HepG2 (cell line): ENCODE measurements around the gene MARK4. TPM values are rescaled to one million over a fixed set of nuclear protein-coding genes. Genes with fewer than 3 reads are reported as not detected.

Experiments used
- ATAC-seq: fragments of 200-7000 bp; cut with Tn5 transposase; 3 replicates; pipeline ENCODE4 v1.9.1; 2020; ENCODE audit warnings: mild to moderate bottlenecking, moderate library complexity
- BruUV-seq: library from RNA; stranded (reverse); fragments of 400-500 nt; replicated peaks from 2 replicates; lab custom pipeline; 2021; lab: Mats Ljungman, UMichigan
- CTCF ChIA-PET: fragments of 300-600 bp; formaldehyde crosslinking; extraction: SDS; loops from one replicate; lab custom pipeline; 2021; ENCODE audit warnings: low total read pairs, inconsistent platforms, low intra/inter-chr PET ratio; lab: Yijun Ruan, JAX
- POLR2A ChIA-PET: fragments of 350-600 bp; sonication (Branson Sonifier 250); formaldehyde crosslinking; loops from one replicate; lab custom pipeline; 2020; ENCODE audit warnings: antibody characterized with exemption, inconsistent platforms; lab: Yijun Ruan, JAX
- DNase-seq: peaks from one replicate; pipeline ENCODE4 v3.0.0-alpha.2; 2015; ENCODE audit warnings: low spot score
- FAIRE-seq: peaks from 3 replicates; lab custom pipeline; 2011; peaks lifted over from hg19 to GRCh38; lab: Jason Lieb, UNC
- H2AFZ ChIP-seq: one replicate; pipeline ENCODE4 v1.6.1; 2011; ENCODE audit warnings: low read length, inconsistent platforms
- H3K27ac ChIP-seq: fragments of 300-600 bp; 3 replicates; pipeline ENCODE4 v1.8.0; 2011; ENCODE audit warnings: mixed run types, mild to moderate bottlenecking, mixed read lengths, low read length, inconsistent platforms; ENCODE audit not compliant: insufficient read depth; ENCODE audit errors: extremely low read length
- H3K27me3 ChIP-seq, 2 experiments: fragments of 200-600 bp in 1 of 2; 2 replicates in 1 of 2; 3 replicates in 1 of 2; pipeline versions ENCODE4 v1.6.0 to v1.8.0; 2011; ENCODE audit warnings: low read length in 2 of 2, mild to moderate bottlenecking in 2 of 2, moderate library complexity in 2 of 2, inconsistent platforms in 1 of 2; ENCODE audit not compliant: insufficient read depth in 2 of 2, control insufficient read depth in 1 of 2
- H3K36me3 ChIP-seq, 2 experiments: fragments of 200-600 bp in 1 of 2; replicated peaks in 1 of 2; 2 replicates in 1 of 2; 3 replicates in 1 of 2; pipeline versions ENCODE4 v1.5.1 to v1.8.0; 2011; ENCODE audit warnings: low read length in 2 of 2, inconsistent platforms in 1 of 2; ENCODE audit not compliant: insufficient read depth in 2 of 2, control insufficient read depth in 1 of 2
- H3K4me1 ChIP-seq: 2 replicates; pipeline ENCODE4 v1.5.1; 2012; ENCODE audit warnings: low read length, inconsistent platforms; ENCODE audit not compliant: insufficient read depth
- H3K4me2 ChIP-seq: 2 replicates; pipeline ENCODE4 v1.6.0; 2011; ENCODE audit warnings: low read depth, low read length, inconsistent platforms
- H3K4me3 ChIP-seq, 3 experiments: fragments of 200-600 bp in 1 of 3; sonication (generic), shearing (Covaris generic) in 1 of 3; replicated peaks in 1 of 3; 2 replicates each; pipeline ENCODE4 v1.5.1; 2011 to 2016; ENCODE audit warnings: low read length in 3 of 3, inconsistent platforms in 2 of 3, low read depth in 2 of 3, mild to moderate bottlenecking in 2 of 3, control low read depth in 1 of 3, mixed read lengths in 1 of 3; ENCODE audit not compliant: insufficient read depth in 1 of 3
- H3K79me2 ChIP-seq: one replicate; pipeline ENCODE4 v1.6.1; 2011; ENCODE audit warnings: low read length, inconsistent platforms; ENCODE audit not compliant: insufficient read depth
- H3K9ac ChIP-seq: 2 replicates; pipeline ENCODE4 v1.6.0; 2011; ENCODE audit warnings: mild to moderate bottlenecking, low read depth, low read length, inconsistent platforms; ENCODE audit not compliant: insufficient read depth
- H3K9me3 ChIP-seq: 2 replicates; pipeline ENCODE4 v1.5.1; 2012; ENCODE audit warnings: mild to moderate bottlenecking, low read length
- H4K20me1 ChIP-seq: 2 replicates; pipeline ENCODE4 v1.6.0; 2011; ENCODE audit warnings: inconsistent platforms, mild to moderate bottlenecking, low read length, moderate library complexity; ENCODE audit not compliant: insufficient read depth
- CENPBD1 ChIP-seq: sonication (generic); formaldehyde crosslinking; IDR thresholded peaks from 2 replicates; pipeline ENCODE4 v1.8.0; 2022; ENCODE audit warnings: missing genetic modification reagents, low read depth, mild to moderate bottlenecking, borderline replicate concordance
- ELF1 ChIP-seq: sonication (generic); formaldehyde crosslinking; IDR thresholded peaks from 2 replicates; pipeline ENCODE4 v1.4.0; 2020; ENCODE audit warnings: missing genetic modification reagents
- HNF4A ChIP-seq: sonication (generic); formaldehyde crosslinking; IDR thresholded peaks from 2 replicates; pipeline ENCODE4 v1.4.0; 2020; ENCODE audit warnings: missing genetic modification reagents
- NR2F2 ChIP-seq: IDR thresholded peaks from 2 replicates; pipeline ENCODE4 v1.6.1; 2012; ENCODE audit warnings: low read depth, inconsistent platforms, borderline replicate concordance
- SP2 ChIP-seq: sonication (generic); formaldehyde crosslinking; IDR thresholded peaks from 2 replicates; pipeline ENCODE4 v1.5.1; 2020; ENCODE audit warnings: mild to moderate bottlenecking, missing genetic modification reagents
- ZBTB33 ChIP-seq: sonication (generic); formaldehyde crosslinking; IDR thresholded peaks from 2 replicates; pipeline ENCODE4 v1.4.0; 2020; ENCODE audit warnings: missing genetic modification reagents
- ZFP36 ChIP-seq: fragments of 150-350 bp; IDR thresholded peaks from 2 replicates; pipeline ENCODE4 v1.6.1; 2018; ENCODE audit warnings: borderline replicate concordance, low read length, low read depth; ENCODE audit not compliant: partially characterized antibody
- ZMAT5 ChIP-seq: sonication (generic); formaldehyde crosslinking; IDR thresholded peaks from 2 replicates; pipeline ENCODE4 v1.5.0; 2020; ENCODE audit warnings: mild to moderate bottlenecking, low read depth, missing genetic modification reagents, borderline replicate concordance
- ZNF563 ChIP-seq: sonication (generic); formaldehyde crosslinking; IDR thresholded peaks from 2 replicates; pipeline ENCODE4 v1.8.0; 2022; ENCODE audit warnings: mild to moderate bottlenecking, moderate library complexity, missing genetic modification reagents
- ZNF709 ChIP-seq: sonication (generic); formaldehyde crosslinking; IDR thresholded peaks from 2 replicates; pipeline ENCODE4 v1.5.0; 2020; ENCODE audit warnings: mild to moderate bottlenecking, missing genetic modification reagents
- ZSCAN12 ChIP-seq: sonication (generic); formaldehyde crosslinking; IDR thresholded peaks from 2 replicates; pipeline ENCODE4 v1.9.0; 2021; ENCODE audit warnings: mild to moderate bottlenecking, missing genetic modification reagents
- WGBS: methylation state at CpG from one replicate; pipeline ENCODE4 v1.1.6; 2017; ENCODE audit warnings: low lambda C conversion rate; 5-methylcytosine and 5-hydroxymethylcytosine counted together
- in situ Hi-C: cut with HindIII; loops from 2 replicates; pipeline ENCODE4 v1.10.0; 2017; ENCODE audit warnings: low pct_unique_long_range_greater_than_20kb; ENCODE audit not compliant: extremely low pct_ligation_motif_present
- intact Hi-C: fragments of 100-400 bp; cut with micrococcal nuclease; formaldehyde crosslinking; loops from one replicate; pipeline ENCODE4 v1.10.0; 2022; ENCODE audit not compliant: unreplicated experiment
- polyA plus RNA-seq, 8 experiments: library from polyadenylated mRNA; depleted of rRNA in 3 of 8; stranded (reverse) in 7 of 8; unstranded in 1 of 8; fragments of >200 nt; fragmentation: Illumina TruSeq in 4 of 8; extraction: Trizol in 4 of 8; gene quantifications; 2 replicates each; pipeline versions ENCODE4 v1.2.1 to v1.2.3, GENCODE V29; 2011 to 2016; ENCODE audit warnings: low read depth in 4 of 8, missing spikeins in 1 of 8, mixed read lengths in 1 of 8; ENCODE audit not compliant: insufficient read depth in 1 of 8
- total RNA-seq, 5 experiments: library from RNA; depleted of rRNA; stranded (reverse); fragments of >200 nt; fragmentation: Illumina TruSeq; extraction: Trizol; gene quantifications; 2 replicates each; pipeline ENCODE4 v1.2.3, GENCODE V29; 2016; ENCODE audit warnings: low read depth in 1 of 5

MARK4 gene
- total and polyA plus RNA-seq, 2 of the 13 experiments (the other 11 are each of a cell fraction or from before 2014, with no cell fraction given): 7.0 to 12.2 TPM

GRCh38 chr19:45323671-45324081, 72.6 kb downstream of the MARK4 start:
- Histone ChIP-seq H2AFZ (no peak overlapping the region), H4K20me1 (no peaks in the 10 kb centered on the region), H3K27ac (no peak overlapping the region), H3K9ac (no peak overlapping the region), H3K4me3 (no peak overlapping the region; a peak in 1 of 6 replicates), H3K79me2 (no peaks in the 10 kb centered on the region), H3K27me3 (peaks cover 1 to 41% of the 10 kb centered on the region in 2 experiments; a peak in 3 of 5 replicates), H3K9me3 (no peaks in the 10 kb centered on the region), H3K4me1 (peaks cover 44% of the 10 kb centered on the region), H3K4me2 (peak overlapping the region; percentile 27; the same call in 1 of the 2 replicates), H3K36me3 (no peaks in the 10 kb centered on the region)
- CTCF ChIA-PET: no interaction called here
- ATAC-seq (no peak), FAIRE-seq (no peak), DNase-seq (no peak)
- POLR2A ChIA-PET: no interaction called here
- no peak for TF ChIP-seq HNF4A
- TF ChIP-seq ZBTB33: 0 out of 2 replicates have a peak, but pooled peaks have one; percentile 42
- TF ChIP-seq ZFP36: peak; percentile 60
- no peak for TF ChIP-seq CENPBD1 (CRISPR knock-in tag)
- WGBS: 14% methylated on average over 7 of the region's 30 CpGs
- intact Hi-C loops: no loop called here
- in situ Hi-C loops: no loop called here
- no TSS peak for BruUV-seq

GRCh38 chr19:45324349-45324907, 73.4 kb downstream of the MARK4 start:
- in situ Hi-C loops (no loop called here), intact Hi-C loops (no loop called here)
- Histone ChIP-seq H3K4me3 (no peak overlapping the region), H3K4me1 (peaks cover 44% of the 10 kb centered on the region), H3K79me2 (no peaks in the 10 kb centered on the region), H3K4me2 (no peak overlapping the region), H4K20me1 (no peaks in the 10 kb centered on the region), H3K27me3 (peaks cover 1 to 37% of the 10 kb centered on the region in 2 experiments; a peak in 3 of 5 replicates), H3K9me3 (no peaks in the 10 kb centered on the region), H3K36me3 (no peaks in the 10 kb centered on the region), H2AFZ (no peak overlapping the region), H3K9ac (no peak overlapping the region), H3K27ac (no peak overlapping the region)
- POLR2A ChIA-PET: no interaction called here
- TF ChIP-seq SP2 (CRISPR knock-in tag) (no peak), ZSCAN12 (no peak), ZMAT5 (CRISPR knock-in tag) (no peak), NR2F2 (no peak), ELF1 (CRISPR knock-in tag) (no peak), ZNF563 (no peak), ZNF709 (CRISPR knock-in tag) (no peak)
- no peak for FAIRE-seq
- no TSS peak for BruUV-seq
- CTCF ChIA-PET: no interaction called here
- DNase-seq: no peak
- no peak for ATAC-seq
- WGBS: 57% methylated on average over 11 of the region's 11 CpGs
